ENCODE data around the gene GPR158.

Gene GPR158

DNA sequence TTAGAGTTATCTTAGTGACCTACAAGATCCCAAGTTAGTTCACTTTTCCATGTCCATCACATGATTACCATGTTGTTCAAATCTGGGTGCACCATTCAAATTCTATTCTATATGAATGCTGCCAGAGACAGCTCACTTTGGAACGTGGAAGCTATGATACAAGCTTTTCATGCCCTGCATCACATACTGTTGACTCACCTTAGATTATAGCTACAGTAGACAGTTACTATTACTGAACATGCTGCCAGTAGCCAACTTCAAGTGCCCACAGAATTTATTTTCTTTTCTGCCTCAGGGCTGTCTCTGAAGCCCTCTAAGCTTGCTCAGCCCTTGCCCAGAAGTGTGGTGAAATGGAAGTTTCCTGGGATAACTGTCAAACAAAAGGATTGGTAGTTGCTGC lies 231.1 kb downstream of the GPR158 start:
- DNase-seq: no peak
- no peak for ATAC-seq

GRCh38 chr10:25417611-25418010 lies 242.8 kb downstream of the GPR158 start:
- ATAC-seq (no peak), DNase-seq (no peak)

- ATAC-seq (no peak), DNase-seq (no peak)
Measured at GRCh38 chr10:25425776-25426175, 251.0 kb downstream of the GPR158 start.

DNA sequence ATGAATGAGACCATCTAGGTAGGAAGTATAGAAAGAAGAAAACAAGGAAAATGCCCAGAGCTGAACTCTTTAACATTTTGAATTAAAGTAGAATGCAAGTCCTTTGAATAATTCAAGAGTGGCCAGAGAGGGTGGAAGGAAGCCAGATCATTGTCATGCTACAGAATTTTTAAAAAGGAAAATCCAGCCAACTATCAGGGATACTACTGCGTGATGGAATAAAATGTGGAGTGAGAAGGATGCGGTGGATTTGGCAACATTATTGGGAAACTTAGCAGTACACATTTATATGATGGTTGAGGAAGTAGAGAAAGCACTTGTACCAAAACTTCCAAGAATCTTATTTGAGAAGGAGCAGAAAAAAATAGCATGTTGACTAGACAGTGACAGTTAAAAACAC lies 261.6 kb downstream of the GPR158 start:
- DNase-seq (no peak), ATAC-seq (no peak)

GRCh38 chr10:25441270-25441669 lies 266.5 kb downstream of the GPR158 start:
- DNase-seq (no peak), ATAC-seq (no peak)

- DNase-seq (no peak), ATAC-seq (no peak)
Measured at GRCh38 chr10:25444266-25444665, 269.5 kb downstream of the GPR158 start.

GRCh38 chr10:25451401-25451800 lies 276.6 kb downstream of the GPR158 start:
- no peak for DNase-seq
- ATAC-seq: no peak

GRCh38 chr10:25453619-25454018 lies 278.8 kb downstream of the GPR158 start:
- ATAC-seq (no peak), DNase-seq (no peak)

GRCh38 chr10:25455980-25456567 lies 281.3 kb downstream of the GPR158 start:
- ATAC-seq: no peak
- no peak for DNase-seq

DNA sequence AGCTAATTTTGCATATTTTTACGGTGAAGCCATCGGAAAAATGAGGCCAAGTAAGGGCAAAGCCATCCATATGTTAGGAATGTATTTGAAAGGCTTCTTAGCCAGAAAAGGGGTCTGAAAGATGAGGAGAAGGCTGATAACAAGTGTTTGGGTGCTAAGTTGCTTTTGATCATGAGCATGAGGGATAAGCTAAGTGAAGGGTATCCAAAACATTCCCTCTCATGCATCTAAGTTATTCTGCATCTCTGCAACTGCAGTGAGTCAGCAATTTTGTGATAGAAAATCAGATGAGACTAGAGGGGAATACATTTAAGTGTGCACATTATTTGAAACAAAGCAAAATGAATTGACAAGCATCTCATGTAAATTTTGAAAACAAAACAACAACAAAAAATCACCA lies 282.8 kb downstream of the GPR158 start:
- ATAC-seq (no peak), DNase-seq (no peak)

GRCh38 chr10:25465582-25466372 lies 291.0 kb downstream of the GPR158 start:
- DNase-seq: no peak
- no peak for ATAC-seq

DNA sequence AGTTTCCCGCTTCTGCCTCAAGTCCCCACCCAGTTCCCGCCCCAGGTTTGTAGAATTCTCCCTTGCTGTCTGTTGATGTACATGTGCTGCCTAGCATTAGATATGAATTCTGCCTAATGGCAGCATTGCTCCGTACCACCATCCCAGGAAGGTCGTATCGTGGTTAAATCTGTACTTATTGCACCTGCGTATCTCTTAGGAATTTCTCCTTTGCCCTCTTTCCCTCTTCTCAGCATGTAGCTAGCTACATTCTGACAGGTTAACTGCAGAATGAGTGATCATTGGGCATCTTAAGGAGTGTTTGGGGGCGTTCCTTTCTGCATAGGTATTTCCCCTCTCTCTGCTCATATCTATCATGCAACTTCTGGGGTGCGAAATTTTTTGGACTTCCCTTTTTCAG lies 293.1 kb downstream of the GPR158 start:
- DNase-seq (no peak), ATAC-seq (no peak)

- ATAC-seq (no peak), DNase-seq (no peak)
Measured at GRCh38 chr10:25481467-25481866, 306.7 kb downstream of the GPR158 start.

DNA sequence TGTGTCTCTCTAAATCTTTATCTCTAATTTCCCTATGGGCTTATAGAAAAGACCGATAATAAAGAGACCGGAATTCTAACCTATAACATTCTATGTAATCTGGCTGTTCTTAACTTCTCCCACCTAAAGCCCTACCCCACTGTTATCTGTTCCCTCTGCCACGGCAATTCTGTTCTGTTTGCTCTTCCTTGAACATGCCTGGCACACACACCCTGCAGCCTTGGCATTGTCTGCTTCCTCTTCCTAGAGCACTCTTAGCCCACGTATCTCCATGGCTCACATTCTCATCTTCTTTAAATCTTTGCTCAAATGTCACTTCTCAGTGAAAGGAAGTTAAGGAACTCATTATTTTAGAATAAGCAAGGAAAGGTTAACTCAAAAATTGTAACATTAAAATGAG lies 309.2 kb downstream of the GPR158 start:
- DNase-seq (no peak), ATAC-seq (no peak)

DNA sequence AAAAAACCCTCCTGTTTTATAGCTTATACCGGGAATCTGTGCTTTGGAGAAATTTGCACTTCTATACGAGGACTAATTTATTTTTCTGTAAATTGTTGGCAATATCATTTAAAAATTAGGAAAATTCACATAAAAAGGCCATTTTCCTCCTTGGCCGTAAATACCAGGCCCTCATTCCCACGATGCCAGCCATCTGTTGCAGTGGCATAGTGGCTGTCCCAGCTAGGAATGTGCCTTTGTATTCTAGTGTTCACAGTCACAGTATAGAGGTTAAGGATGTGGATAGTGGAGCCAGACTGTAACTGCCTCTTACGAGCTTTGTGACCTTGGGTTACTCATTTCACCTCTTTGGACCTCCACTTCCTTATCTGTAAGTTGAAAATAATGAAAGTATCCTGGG lies 312.5 kb downstream of the GPR158 start:
- DNase-seq (no peak), ATAC-seq (no peak)

- DNase-seq (no peak), ATAC-seq (no peak)
Measured at GRCh38 chr10:25492040-25492439, 317.2 kb downstream of the GPR158 start.

GRCh38 chr10:25492680-25493079 lies 317.9 kb downstream of the GPR158 start:
- no peak for DNase-seq
- no peak for ATAC-seq

GRCh38 chr10:25493122-25493893 lies 318.5 kb downstream of the GPR158 start:
- no peak for ATAC-seq
- no peak for DNase-seq

- no peak for ATAC-seq
Measured at GRCh38 chr10:25497246-25497645, 322.4 kb downstream of the GPR158 start.

GRCh38 chr10:25498645-25499044 lies 323.8 kb downstream of the GPR158 start:
- no peak for ATAC-seq
- DNase-seq: no peak

More at GRCh38 chr10:25497246-25497645, 322.4 kb downstream of the GPR158 start:
- no peak for DNase-seq

DNA sequence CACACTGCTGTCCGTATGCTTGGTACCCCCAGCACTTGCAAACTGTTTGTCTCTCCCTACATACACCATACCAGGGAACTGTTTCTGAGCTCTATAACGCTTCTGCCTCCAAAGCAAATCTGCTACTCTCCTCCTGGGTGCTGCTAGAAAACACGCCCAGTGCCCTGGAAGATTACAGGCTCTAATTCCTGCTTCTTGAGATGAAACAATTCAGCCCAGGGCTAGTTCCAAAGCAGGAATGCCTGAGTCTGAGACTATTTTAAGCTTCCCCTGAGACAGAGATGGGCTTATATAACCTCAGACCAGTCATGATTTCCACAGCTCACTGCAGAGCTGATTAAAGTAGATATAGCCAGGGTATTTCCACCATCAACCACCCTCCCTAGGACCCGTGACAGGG lies 327.1 kb downstream of the GPR158 start:
- DNase-seq: no peak
- no peak for ATAC-seq

- no peak for DNase-seq
- no peak for ATAC-seq
Measured at GRCh38 chr10:25502453-25502852, 327.7 kb downstream of the GPR158 start.

GRCh38 chr10:25504306-25504705 lies 329.5 kb downstream of the GPR158 start:
- DNase-seq (no peak), ATAC-seq (no peak)

All from stimulated activated naive CD8-positive, alpha-beta T cell treated with anti-CD3 and anti-CD28 coated beads, Interleukin-15, Interleukin-2, amounts not matched to agents 100 U/mL and 50 U/mL, for 24 hours (primary cell).